ENCODE measurements around the gene NDUFAF3. TPM values are rescaled to one million over a fixed set of nuclear protein-coding genes. Genes with fewer than 3 reads are reported as not detected.
A peak's percentile ranks its signal among the peaks of the same experiment; 100 is the strongest.

The NDUFAF3 gene
- total RNA-seq, 1 experiment from 2014 or later, result 36.8 TPM

- TF ChIP-seq ZNF263 (CRISPR knock-in tag; IDR thresholded peaks at IDR 0.05; ENCODE audit: low read depth), result no peak
- TF ChIP-seq PREB (CRISPR knock-in tag; IDR thresholded peaks at IDR 0.05; ENCODE audit: borderline replicate concordance), result no peak
- no peak for TF ChIP-seq ZSCAN18 (CRISPR knock-in tag; IDR thresholded peaks at IDR 0.05)
- no peak for TF ChIP-seq IRF1 (CRISPR knock-in tag; IDR thresholded peaks at IDR 0.05)
- no peak for TF ChIP-seq TEAD4 (CRISPR knock-in tag; IDR thresholded peaks at IDR 0.05)
- TF ChIP-seq RORB (CRISPR knock-in tag; IDR thresholded peaks at IDR 0.05), result no peak
- TF ChIP-seq E2F1 (CRISPR knock-in tag; IDR thresholded peaks at IDR 0.05), result no peak
- no peak for TF ChIP-seq JUN (CRISPR knock-in tag; IDR thresholded peaks at IDR 0.05)
- no peak for TF ChIP-seq HMGXB4 (CRISPR knock-in tag; IDR thresholded peaks at IDR 0.05)
- TF ChIP-seq ZNF138 (CRISPR knock-in tag; conservative IDR thresholded peaks at IDR 0.05), result no peak
- no peak for TF ChIP-seq ZNF512 (CRISPR knock-in tag; IDR thresholded peaks at IDR 0.05; ENCODE audit: borderline replicate concordance)
- TF ChIP-seq CREB1 (CRISPR knock-in tag; IDR thresholded peaks at IDR 0.05), result no peak
- no peak for TF ChIP-seq NFATC4 (CRISPR knock-in tag; IDR thresholded peaks at IDR 0.05)
Observed at GRCh38 chr3:49015765-49016164, 6.2 kb upstream of the NDUFAF3 start (continued).

GRCh38 chr3:49016414-49017228 is 5.3 kb upstream of the NDUFAF3 start:
- ATAC-seq, result no peak
- Mint-ChIP-seq H3K27me3 (ENCODE audit: low read depth) (no peaks in the 10 kb centered on the region), H3K4me1 (peaks cover 18% of the 10 kb centered on the region), H3K36me3 (peaks cover 30% of the 10 kb centered on the region), H3K9me3 (no peaks in the 10 kb centered on the region), H3K27ac (no peak overlapping the region), H3K4me3 (peak overlapping the region; percentile 92)
- CTCF ChIA-PET, result interaction anchor here (2.3 to 8.2 kb wide), 2 partner anchors 10 to 28 kb away, joined by 21 to 101 read pairs; partner anchors contain the start of genes P4HTM and WDR6
- TF ChIP-seq CBFB (CRISPR knock-in tag; IDR thresholded peaks at IDR 0.05; ENCODE audit: low read depth) (no peak), AR (CRISPR knock-in tag; IDR thresholded peaks at IDR 0.05) (no peak), NFATC4 (CRISPR knock-in tag; IDR thresholded peaks at IDR 0.05) (0 out of 2 replicates have a peak, but pooled peaks have one; percentile 7), HMGXB4 (CRISPR knock-in tag; IDR thresholded peaks at IDR 0.05) (no peak), FOXP4 (CRISPR knock-in tag; IDR thresholded peaks at IDR 0.05) (no peak)
- POLR2A ChIA-PET, result interaction anchor here (1.9 to 3.6 kb wide), 3 partner anchors 9 to 27 kb away, joined by 6 to 40 read pairs (median 10); partner anchors contain the start of genes IMPDH2, P4HTM and WDR6
- no peak for DNase-seq (ENCODE audit: low spot score)
